ENCODE data around the gene CNNM1. TPM values are rescaled to one million over a fixed set of nuclear protein-coding genes. Genes with fewer than 3 reads are reported as not detected.
A peak's percentile ranks its signal among the peaks of the same experiment; 100 is the strongest.

CNNM1 gene
- total RNA-seq, 1 donor from 2014 or later: not detected

DNA sequence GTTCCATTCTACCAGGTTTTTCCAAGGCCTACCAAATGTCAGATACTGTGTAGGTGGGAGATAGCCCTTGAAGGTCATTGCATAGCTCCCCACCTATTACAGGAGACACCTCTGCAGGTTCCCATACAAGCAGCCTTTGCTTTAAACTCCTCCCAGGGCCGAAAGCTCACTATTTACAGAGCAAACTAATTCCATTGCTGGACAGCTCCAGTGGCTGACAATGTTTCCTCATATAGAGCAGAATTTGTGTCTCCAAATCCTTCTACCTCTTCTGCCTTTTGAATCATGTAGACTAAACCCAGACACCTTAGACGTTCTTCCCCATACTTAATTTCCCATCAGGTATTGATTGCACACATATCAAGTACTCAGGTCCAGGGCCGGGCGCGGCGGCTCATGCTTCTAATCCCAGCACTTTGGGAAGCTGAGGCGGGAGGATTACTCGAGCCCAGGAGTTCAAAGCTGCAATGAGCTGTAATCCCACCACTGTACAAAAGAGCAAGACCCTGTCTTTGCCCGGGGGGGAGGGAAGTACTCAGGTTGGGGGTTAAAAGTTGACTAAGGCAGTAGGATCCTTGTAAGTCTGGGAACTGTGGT, 2.1 kb downstream of the CNNM1 start:
- Mint-ChIP-seq H3K27me3 (peaks cover 33% of the 10 kb centered on the region), H3K27ac (no peak overlapping the region), H3K36me3 (ENCODE audit: low read depth) (no peaks in the 10 kb centered on the region), H3K4me1 (peaks cover 12% of the 10 kb centered on the region), H3K4me3 (peak overlapping the region; percentile 21), H3K9me3 (peaks cover 4% of the 10 kb centered on the region)
- TF ChIP-seq, protein P1, sequence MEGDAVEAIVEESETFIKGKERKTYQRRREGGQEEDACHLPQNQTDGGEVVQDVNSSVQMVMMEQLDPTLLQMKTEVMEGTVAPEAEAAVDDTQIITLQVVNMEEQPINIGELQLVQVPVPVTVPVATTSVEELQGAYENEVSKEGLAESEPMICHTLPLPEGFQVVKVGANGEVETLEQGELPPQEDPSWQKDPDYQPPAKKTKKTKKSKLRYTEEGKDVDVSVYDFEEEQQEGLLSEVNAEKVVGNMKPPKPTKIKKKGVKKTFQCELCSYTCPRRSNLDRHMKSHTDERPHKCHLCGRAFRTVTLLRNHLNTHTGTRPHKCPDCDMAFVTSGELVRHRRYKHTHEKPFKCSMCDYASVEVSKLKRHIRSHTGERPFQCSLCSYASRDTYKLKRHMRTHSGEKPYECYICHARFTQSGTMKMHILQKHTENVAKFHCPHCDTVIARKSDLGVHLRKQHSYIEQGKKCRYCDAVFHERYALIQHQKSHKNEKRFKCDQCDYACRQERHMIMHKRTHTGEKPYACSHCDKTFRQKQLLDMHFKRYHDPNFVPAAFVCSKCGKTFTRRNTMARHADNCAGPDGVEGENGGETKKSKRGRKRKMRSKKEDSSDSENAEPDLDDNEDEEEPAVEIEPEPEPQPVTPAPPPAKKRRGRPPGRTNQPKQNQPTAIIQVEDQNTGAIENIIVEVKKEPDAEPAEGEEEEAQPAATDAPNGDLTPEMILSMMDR (IDR thresholded peaks at IDR 0.05): no peak
- intact Hi-C loops (cut with micrococcal nuclease): no loop called here
- CTCF ChIA-PET: no interaction called here
- DNase-seq (no peak), ATAC-seq (ENCODE audit: low read depth) (no peak)
- POLR2A ChIA-PET: no interaction called here

DNA sequence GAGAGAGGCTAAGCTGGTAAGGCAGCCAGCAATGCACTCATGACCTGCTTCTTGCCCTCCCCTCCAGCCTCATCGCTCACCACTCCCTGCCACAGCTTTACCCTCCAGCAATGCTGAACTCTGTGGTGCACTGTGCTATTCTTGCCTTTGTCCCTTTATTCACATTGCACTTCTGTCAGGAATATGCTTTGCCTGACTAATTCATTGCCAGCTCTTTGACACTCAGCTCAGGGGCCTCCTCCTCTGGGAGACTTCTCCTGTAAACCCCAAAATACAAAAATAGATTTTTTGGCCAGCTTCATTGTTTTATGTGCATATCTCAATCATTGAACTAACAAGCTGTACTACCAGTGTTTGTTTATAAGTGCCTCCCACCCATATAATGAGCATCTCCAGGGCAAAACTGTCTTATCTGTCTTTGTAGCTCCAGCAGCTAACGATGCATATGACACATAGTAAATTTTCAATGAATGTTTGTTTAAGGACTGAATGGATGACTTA, 8.2 kb downstream of the CNNM1 start:
- H3K9me3 Mint-ChIP-seq: no peaks in the 10 kb centered on the region
- intact Hi-C loops (cut with micrococcal nuclease): no loop called here
- no peaks in the 10 kb centered on the region for H3K4me1 Mint-ChIP-seq
- no peak for ATAC-seq (ENCODE audit: low read depth)
- no peak for DNase-seq
- CTCF ChIA-PET: no interaction called here
- no peak overlapping the region for H3K4me3 Mint-ChIP-seq
- H3K36me3 Mint-ChIP-seq (ENCODE audit: low read depth): no peaks in the 10 kb centered on the region
- no peak overlapping the region for H3K27ac Mint-ChIP-seq
- peaks cover 12% of the 10 kb centered on the region for H3K27me3 Mint-ChIP-seq
- POLR2A ChIA-PET: no interaction called here
- TF ChIP-seq, protein P1 (IDR thresholded peaks at IDR 0.05): no peak

GRCh38 chr10:99337901-99338300, 8.7 kb downstream of the CNNM1 start:
- ATAC-seq (ENCODE audit: low read depth): no peak
- TF ChIP-seq, protein P1 (IDR thresholded peaks at IDR 0.05): no peak
- H3K27me3 Mint-ChIP-seq: peaks cover 9% of the 10 kb centered on the region
- no peaks in the 10 kb centered on the region for H3K4me1 Mint-ChIP-seq
- CTCF ChIA-PET: no interaction called here
- no peak overlapping the region for H3K4me3 Mint-ChIP-seq
- no peaks in the 10 kb centered on the region for H3K9me3 Mint-ChIP-seq
- H3K27ac Mint-ChIP-seq: no peak overlapping the region
- no peak for DNase-seq
- intact Hi-C loops (cut with micrococcal nuclease): no loop called here
- H3K36me3 Mint-ChIP-seq (ENCODE audit: low read depth): no peaks in the 10 kb centered on the region
- POLR2A ChIA-PET: interaction anchor here (0.8 kb wide), 1 partner anchor 80 kb away, joined by 5 read pairs; no protein-coding TSS in a partner anchor

DNA sequence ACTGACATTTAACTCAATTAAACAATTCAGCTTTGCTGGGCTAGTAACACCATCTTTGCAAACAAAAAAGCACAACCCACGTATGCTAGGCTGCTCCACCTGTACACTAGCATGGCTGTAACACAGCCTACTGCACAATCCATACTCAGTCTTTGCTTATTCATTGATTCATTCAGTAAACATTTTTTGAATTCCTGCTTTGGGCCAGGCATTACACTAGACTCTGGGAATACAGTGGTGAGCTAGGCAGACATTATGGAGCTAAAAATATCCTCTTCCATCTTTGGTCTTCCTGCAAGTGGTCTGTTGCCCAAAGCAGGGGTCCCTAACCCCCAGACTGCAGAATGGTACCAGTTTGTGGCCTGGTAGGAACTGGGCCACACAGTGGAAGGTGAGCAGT, 9.9 kb downstream of the CNNM1 start:
- DNase-seq: no peak
- POLR2A ChIA-PET: no interaction called here
- Mint-ChIP-seq H3K27ac (no peak overlapping the region), H3K4me1 (no peaks in the 10 kb centered on the region), H3K36me3 (ENCODE audit: low read depth) (no peaks in the 10 kb centered on the region), H3K4me3 (no peak overlapping the region), H3K27me3 (peaks cover 10% of the 10 kb centered on the region), H3K9me3 (no peaks in the 10 kb centered on the region)
- TF ChIP-seq, protein P1 (IDR thresholded peaks at IDR 0.05): no peak
- ATAC-seq (ENCODE audit: low read depth): no peak
- CTCF ChIA-PET: no interaction called here
- intact Hi-C loops (cut with micrococcal nuclease): no loop called here

- intact Hi-C loops (cut with micrococcal nuclease): no loop called here
Observed at GRCh38 chr10:99339563-99340047, 10.4 kb downstream of the CNNM1 start.

More at GRCh38 chr10:99339563-99340047, 10.4 kb downstream of the CNNM1 start:
- Mint-ChIP-seq H3K4me1 (no peaks in the 10 kb centered on the region), H3K27ac (no peak overlapping the region), H3K4me3 (no peak overlapping the region), H3K9me3 (no peaks in the 10 kb centered on the region), H3K36me3 (ENCODE audit: low read depth) (no peaks in the 10 kb centered on the region), H3K27me3 (peaks cover 10% of the 10 kb centered on the region)
- DNase-seq (no peak), ATAC-seq (ENCODE audit: low read depth) (no peak)
- TF ChIP-seq, protein P1 (IDR thresholded peaks at IDR 0.05): no peak
- ChIA-PET CTCF (no interaction called here), POLR2A (no interaction called here)
